HG03571 (cell line): Measurements from ENCODE around the gene SOX2.

ENCODE experiments used
- ATAC-seq: cut with Tn5 transposase; IDR thresholded peaks from one replicate; pipeline ENCODE4 v1.9.1; 2021; ENCODE audit not compliant: unreplicated experiment

The SOX2 gene

GRCh38 chr3:181704421-181705085 is 7.2 kb upstream of the SOX2 start:
- no peak for ATAC-seq

DNA sequence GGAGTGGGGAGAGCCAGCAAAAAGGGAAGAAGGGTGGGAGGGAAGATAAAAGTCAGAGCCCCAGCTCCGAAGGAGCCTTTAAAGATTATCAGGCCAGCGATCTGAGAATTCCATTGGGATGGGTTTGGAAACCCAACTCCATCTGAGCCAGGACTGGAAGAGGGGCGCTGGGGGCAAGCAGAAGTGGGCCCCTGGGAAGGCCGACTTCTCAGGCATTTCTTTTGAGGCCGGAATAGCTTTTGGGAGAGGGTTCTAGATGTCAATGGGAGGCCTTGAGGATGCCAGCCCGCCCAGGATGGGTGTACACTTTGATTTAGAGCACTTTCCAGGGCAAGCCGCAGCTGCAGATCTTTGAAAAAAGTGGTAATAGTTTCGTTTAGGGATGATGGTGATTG is 6.6 kb upstream of the SOX2 start:
- ATAC-seq = no peak

- ATAC-seq = no peak
Measured at GRCh38 chr3:181707980-181708379, 3.7 kb upstream of the SOX2 start.

DNA sequence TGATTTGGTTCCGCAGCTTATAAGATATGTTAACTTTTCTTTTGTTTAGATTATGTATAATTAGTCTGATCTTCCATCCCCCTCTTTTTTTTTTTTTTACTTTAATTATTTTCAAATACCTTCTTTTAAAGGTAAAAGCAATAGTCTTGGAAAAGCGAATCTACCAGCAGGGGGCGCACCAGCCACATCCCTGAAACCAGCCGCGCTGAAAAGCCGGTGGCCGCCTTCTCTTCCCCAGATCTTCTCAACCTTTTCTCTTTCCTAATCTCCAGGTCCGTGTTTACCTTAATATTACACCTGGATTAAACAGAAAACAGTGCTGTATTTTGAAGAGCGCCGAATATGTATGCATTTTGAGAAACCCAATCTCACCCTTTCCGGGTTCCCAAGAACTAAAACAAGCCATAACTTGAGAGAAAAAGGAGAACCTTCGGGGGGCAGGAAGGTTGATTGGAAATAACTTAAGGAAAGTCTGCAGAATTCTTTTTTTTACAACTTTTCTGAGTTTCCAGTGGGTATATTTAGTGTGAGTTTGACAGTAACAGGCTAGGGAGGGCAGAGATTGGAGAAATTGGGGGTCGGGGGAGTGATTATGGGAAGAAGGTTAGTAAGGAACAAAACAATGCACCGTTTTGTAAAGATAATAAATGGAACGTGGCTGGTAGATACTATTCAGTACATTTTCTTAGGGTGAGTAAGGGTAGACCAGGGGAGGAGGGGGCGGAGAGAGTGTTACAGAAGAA is 2.0 kb upstream of the SOX2 start:
- no peak for ATAC-seq

DNA sequence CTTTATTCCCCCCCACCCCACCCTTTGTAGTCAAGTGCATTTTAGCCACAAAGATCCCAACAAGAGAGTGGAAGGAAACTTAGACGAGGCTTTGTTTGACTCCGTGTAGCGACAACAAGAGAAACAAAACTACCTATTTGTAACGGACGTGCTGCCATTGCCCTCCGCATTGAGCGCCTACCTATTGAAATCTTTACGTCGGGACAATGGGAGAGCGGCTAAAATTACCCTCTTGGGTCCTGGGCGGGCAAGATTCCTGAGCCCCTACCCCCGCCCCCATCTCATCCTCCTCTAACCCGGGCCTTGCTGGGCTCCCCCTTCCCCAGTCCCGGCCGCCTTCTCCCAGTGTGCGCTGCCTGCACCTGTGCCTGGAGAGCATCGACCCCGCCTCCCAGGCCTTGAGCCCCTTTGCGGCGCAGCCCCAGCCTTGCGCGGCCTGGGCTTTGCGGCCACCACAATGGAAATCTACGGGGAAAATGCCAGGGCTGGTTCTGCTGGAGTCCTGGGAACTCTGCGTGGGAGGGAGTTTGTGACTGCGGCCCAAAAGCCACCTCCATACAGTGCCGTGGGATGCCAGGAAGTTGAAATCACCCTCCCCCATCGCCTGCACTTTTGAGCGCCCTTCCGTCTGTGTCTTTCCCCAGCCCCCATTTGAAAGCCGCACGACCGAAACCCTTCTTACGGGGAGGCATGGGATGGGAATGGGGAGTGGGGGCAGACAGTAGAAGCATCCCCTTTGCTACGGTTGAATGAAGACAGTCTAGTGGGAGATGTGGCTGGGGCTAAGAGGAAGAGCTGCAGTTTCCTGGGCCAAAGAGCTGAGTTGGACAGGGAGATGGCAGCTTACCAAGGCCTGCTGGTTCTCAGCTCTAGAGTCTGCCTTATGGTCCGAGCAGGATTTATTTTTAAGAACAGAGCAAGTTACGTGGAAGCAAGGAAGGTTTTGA is 1.1 kb upstream of the SOX2 start:
- no peak for ATAC-seq

- ATAC-seq = no peak
Measured at GRCh38 chr3:181712226-181712552, 464 bp downstream of the SOX2 start.

DNA sequence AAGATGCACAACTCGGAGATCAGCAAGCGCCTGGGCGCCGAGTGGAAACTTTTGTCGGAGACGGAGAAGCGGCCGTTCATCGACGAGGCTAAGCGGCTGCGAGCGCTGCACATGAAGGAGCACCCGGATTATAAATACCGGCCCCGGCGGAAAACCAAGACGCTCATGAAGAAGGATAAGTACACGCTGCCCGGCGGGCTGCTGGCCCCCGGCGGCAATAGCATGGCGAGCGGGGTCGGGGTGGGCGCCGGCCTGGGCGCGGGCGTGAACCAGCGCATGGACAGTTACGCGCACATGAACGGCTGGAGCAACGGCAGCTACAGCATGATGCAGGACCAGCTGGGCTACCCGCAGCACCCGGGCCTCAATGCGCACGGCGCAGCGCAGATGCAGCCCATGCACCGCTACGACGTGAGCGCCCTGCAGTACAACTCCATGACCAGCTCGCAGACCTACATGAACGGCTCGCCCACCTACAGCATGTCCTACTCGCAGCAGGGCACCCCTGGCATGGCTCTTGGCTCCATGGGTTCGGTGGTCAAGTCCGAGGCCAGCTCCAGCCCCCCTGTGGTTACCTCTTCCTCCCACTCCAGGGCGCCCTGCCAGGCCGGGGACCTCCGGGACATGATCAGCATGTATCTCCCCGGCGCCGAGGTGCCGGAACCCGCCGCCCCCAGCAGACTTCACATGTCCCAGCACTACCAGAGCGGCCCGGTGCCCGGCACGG is 991 bp downstream of the SOX2 start:
- ATAC-seq = no peak

- no peak for ATAC-seq
Measured at GRCh38 chr3:181713280-181713647, 1.5 kb downstream of the SOX2 start.

GRCh38 chr3:181713676-181714612 is 2.2 kb downstream of the SOX2 start:
- no peak for ATAC-seq

DNA sequence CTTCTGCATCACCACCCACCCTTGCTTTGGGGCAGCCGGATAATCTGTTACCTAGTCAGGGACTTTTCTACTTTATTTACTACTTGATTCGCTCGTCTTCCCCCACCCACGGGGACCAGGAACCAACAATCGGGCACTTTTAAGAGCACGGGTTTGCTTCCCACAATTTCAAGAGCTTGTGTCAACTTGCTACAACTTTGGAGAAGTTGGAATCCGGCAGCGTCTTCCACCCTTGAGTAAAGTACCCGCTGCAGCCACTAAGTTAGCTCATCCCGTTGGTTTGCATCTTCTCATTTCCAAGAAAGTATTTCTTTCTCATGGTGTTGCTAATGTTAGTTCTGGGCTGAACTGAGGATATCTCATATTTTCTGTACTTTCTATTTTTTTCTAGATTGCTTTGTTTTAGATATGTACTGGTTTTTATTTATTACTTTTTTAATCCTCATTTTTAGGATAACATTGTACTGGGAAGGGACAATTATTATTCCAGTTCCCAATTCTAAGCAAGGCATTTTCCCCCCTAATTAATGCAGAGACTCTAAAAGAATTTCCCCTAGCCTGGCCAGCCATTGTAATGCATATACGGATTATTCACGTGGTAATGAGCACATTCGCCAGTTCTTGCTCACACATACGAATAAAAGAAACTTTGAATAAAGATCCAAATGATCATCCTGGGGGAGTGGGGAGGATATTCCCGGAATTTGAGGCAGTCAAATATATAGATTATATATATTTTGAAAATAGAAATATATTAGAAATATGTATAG is 4.0 kb downstream of the SOX2 start:
- no peak for ATAC-seq

- no peak for ATAC-seq
Measured at GRCh38 chr3:181716966-181717365, 5.2 kb downstream of the SOX2 start.

GRCh38 chr3:181717549-181718171 is 5.9 kb downstream of the SOX2 start:
- ATAC-seq = no peak

DNA sequence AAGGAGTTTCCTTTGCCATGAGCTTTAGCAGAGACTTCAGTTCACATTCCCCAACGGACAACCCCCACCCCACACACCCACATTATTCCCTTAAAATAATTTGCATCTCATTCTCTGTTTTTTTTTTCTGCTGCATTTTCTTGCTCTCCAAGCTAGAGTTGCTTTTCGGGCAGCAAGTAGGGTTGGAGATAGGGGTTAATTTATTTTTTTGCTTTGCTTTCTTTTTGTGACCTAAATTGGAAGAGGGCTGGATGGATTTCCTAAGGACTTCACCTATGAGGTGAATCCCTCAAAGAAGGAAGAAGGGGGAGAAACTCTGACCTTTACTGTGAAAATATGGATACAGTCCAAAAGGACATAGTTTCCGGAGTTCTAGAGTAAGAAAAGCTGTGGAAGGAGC is 6.6 kb downstream of the SOX2 start:
- no peak for ATAC-seq

- ATAC-seq = no peak
Measured at GRCh38 chr3:181718987-181719911, 7.5 kb downstream of the SOX2 start.

GRCh38 chr3:181719991-181720680 is 8.4 kb downstream of the SOX2 start:
- ATAC-seq = no peak

- ATAC-seq = no peak
Measured at GRCh38 chr3:181721046-181721875, 9.5 kb downstream of the SOX2 start.
